ENCODE results near the gene CYP2A7. TPM values are rescaled to one million over a fixed set of nuclear protein-coding genes. Genes with fewer than 3 reads are reported as not detected.
"Not testable (repeated sequence)": the region's sequence is repeated elsewhere in the genome, so short reads cannot be mapped to it uniquely, and the experiment has no call there.

The CYP2A7 gene
- total RNA-seq, 4 donors from 2014 or later = not detected

GRCh38 chr19:40907968-40908735 is 26.1 kb upstream of the CYP2A7 start:
- H3K9me3 ChIP-seq = peaks cover 0 to 7% (median 0%) of the 10 kb centered on the region in 3 donors
- H3K4me3 ChIP-seq = no peak overlapping the region
- no peaks in the 10 kb centered on the region for H3K4me1 ChIP-seq
- 31 to 44% methylated on average over 4 to 5 of the region's 21 CpGs for WGBS, 2 donors (ENCODE audit: low coverage in 1 of 2)
- TF ChIP-seq POLR2AphosphoS5 (IDR thresholded peaks at IDR 0.05) (no peak), POLR2A (IDR thresholded peaks at IDR 0.05) (no peak), EP300 (IDR thresholded peaks at IDR 0.05) (no peak)
- TF ChIP-seq, protein P1, sequence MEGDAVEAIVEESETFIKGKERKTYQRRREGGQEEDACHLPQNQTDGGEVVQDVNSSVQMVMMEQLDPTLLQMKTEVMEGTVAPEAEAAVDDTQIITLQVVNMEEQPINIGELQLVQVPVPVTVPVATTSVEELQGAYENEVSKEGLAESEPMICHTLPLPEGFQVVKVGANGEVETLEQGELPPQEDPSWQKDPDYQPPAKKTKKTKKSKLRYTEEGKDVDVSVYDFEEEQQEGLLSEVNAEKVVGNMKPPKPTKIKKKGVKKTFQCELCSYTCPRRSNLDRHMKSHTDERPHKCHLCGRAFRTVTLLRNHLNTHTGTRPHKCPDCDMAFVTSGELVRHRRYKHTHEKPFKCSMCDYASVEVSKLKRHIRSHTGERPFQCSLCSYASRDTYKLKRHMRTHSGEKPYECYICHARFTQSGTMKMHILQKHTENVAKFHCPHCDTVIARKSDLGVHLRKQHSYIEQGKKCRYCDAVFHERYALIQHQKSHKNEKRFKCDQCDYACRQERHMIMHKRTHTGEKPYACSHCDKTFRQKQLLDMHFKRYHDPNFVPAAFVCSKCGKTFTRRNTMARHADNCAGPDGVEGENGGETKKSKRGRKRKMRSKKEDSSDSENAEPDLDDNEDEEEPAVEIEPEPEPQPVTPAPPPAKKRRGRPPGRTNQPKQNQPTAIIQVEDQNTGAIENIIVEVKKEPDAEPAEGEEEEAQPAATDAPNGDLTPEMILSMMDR (IDR thresholded peaks at IDR 0.05) = no peak
- ATAC-seq = no peak
- no peak overlapping the region for H3K27ac ChIP-seq
- H3K27me3 ChIP-seq = peaks cover 71% of the 10 kb centered on the region
- no peaks in the 10 kb centered on the region for H3K36me3 ChIP-seq

GRCh38 chr19:40906512-40906911 is 24.5 kb upstream of the CYP2A7 start:
- no peak overlapping the region for H3K4me3 ChIP-seq
- H3K27ac ChIP-seq = no peak overlapping the region
- TF ChIP-seq POLR2A (IDR thresholded peaks at IDR 0.05) (no peak), POLR2AphosphoS5 (IDR thresholded peaks at IDR 0.05) (no peak), EP300 (IDR thresholded peaks at IDR 0.05) (no peak)
- TF ChIP-seq, protein P1 (IDR thresholded peaks at IDR 0.05) = no peak
- ATAC-seq = no peak
- H3K4me1 ChIP-seq = no peaks in the 10 kb centered on the region
- H3K9me3 ChIP-seq = no peaks in the 10 kb centered on the region
- no peaks in the 10 kb centered on the region for H3K36me3 ChIP-seq
- H3K27me3 ChIP-seq = peaks cover 56% of the 10 kb centered on the region

DNA sequence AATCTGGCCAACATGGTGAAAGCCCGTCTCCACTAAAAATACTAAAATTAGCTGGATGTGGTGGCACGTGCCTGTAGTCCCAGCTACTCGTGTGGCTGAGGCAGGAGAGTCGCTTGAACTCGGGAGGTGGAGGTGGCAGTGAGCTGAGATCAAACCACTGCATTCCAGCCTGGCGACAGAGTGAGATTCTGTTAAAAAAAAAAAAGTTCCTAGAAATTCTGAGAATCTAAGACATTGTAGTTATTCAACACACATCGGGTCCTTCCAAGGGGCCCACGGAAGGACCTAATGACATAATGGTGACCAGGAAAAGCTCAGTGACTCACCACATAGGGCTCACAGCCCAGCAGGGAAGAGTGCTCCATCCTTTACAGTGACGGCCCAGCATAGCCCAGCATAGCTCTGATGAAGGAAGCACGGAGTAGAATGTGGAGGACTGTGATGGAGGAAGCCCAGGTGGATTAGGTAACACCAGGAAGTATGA is 22.7 kb upstream of the CYP2A7 start:
- not testable (repeated sequence) for H3K9me3 ChIP-seq, H3K4me3 ChIP-seq, ATAC-seq, H3K27ac ChIP-seq, H3K4me1 ChIP-seq, H3K36me3 ChIP-seq
- H3K27me3 ChIP-seq = peaks cover 42% of the 10 kb centered on the region
- WGBS, 2 donors (ENCODE audit: low coverage in 1 of 2) = 33 to 73% methylated on average over 3 to 5 of the region's 10 CpGs

DNA sequence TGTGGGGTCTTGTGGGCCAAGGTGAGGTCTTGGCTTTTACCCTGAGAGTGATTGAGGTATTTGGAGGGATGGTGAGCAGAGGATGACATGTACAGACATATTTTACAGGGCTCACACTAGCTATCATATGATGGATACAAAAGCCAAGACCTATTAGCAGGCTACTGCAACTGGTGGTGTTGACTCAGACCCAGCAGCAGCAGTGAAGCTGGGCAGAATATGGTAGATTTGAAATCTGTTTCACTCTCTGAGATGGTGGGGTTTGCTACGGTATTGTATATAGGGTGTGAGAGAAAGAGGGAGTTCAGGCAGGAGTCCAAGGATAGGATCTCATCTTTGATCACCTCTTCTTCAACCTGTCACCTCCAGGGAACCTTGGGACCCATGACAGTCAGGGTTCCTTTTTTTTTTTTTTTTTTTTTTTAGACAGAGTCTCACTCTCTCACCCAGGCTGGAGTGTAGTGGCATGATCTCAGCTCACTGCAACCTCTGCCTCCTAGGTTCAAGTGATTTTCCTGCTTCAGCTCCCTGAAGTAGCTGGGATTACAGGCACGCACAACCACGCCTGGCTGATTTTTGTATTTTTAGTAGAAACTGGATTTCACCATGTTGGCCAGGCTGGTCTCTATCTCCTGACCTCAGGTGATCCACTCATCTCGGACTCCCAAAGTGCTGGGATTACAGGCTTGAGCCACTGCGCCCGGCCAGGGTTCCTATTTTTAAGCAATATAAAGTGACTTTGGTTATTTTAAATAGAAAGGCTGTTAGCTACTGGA is 20.1 kb upstream of the CYP2A7 start:
- H3K27me3 ChIP-seq = peaks cover 19% of the 10 kb centered on the region
- ATAC-seq, H3K4me1 ChIP-seq, H3K9me3 ChIP-seq, H3K36me3 ChIP-seq, H3K4me3 ChIP-seq, H3K27ac ChIP-seq: not testable (repeated sequence)
- WGBS, 2 donors (ENCODE audit: low coverage in 1 of 2) = 33 to 78% methylated on average over 1 to 2 of the region's 6 CpGs

DNA sequence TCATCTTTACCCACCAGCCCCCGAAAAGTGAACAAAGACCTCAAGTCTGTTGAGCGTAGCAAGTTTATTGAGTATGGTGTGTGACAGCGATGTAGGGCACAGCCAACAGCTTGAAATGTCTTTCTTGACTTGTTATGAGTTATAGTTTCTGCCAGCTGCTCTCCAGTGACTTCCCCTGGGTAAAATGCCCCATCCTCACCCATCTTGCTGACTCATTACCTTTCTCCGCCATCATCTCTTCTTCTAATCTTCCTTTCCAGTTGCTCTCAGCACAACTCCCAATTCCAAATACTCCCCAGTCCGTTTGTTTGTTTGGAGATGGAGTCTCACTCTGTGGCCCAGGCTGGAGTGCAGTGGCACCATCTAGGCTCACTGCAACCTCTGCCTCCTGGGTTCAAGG is 18.5 kb upstream of the CYP2A7 start:
- not testable (repeated sequence) for H3K27ac ChIP-seq, H3K4me3 ChIP-seq, H3K9me3 ChIP-seq, H3K4me1 ChIP-seq, H3K36me3 ChIP-seq, ATAC-seq
- WGBS, 2 donors (ENCODE audit: low coverage in 1 of 2) = 81 to 95% methylated on average over 5 of the region's 5 CpGs
- peaks cover 19% of the 10 kb centered on the region for H3K27me3 ChIP-seq

DNA sequence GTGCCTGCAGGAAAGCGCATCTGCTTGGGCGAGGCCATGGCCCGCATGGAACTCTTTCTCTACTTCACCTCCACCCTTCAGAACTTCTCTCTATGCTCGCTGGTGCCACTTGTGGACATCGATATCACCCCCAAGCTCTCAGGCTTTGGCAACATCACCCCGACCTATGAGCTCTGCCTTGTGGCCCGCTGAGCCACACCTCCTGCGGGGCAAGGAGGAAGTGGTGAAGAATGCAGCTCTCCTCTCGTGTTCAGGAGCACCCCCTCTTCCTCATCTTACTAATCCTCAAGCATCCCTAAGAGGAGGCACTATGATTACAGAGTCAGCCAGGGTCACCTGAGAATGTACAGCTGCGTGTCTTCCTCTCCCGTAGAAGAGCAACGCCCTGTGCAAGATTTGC is 17.9 kb upstream of the CYP2A7 start:
- H3K4me3 ChIP-seq, H3K36me3 ChIP-seq, H3K27ac ChIP-seq, ATAC-seq, H3K9me3 ChIP-seq, H3K4me1 ChIP-seq: not testable (repeated sequence)
- H3K27me3 ChIP-seq = peaks cover 19% of the 10 kb centered on the region
- 74 to 85% methylated on average over 4 to 8 of the region's 12 CpGs for WGBS, 2 donors (ENCODE audit: low coverage in 1 of 2)

DNA sequence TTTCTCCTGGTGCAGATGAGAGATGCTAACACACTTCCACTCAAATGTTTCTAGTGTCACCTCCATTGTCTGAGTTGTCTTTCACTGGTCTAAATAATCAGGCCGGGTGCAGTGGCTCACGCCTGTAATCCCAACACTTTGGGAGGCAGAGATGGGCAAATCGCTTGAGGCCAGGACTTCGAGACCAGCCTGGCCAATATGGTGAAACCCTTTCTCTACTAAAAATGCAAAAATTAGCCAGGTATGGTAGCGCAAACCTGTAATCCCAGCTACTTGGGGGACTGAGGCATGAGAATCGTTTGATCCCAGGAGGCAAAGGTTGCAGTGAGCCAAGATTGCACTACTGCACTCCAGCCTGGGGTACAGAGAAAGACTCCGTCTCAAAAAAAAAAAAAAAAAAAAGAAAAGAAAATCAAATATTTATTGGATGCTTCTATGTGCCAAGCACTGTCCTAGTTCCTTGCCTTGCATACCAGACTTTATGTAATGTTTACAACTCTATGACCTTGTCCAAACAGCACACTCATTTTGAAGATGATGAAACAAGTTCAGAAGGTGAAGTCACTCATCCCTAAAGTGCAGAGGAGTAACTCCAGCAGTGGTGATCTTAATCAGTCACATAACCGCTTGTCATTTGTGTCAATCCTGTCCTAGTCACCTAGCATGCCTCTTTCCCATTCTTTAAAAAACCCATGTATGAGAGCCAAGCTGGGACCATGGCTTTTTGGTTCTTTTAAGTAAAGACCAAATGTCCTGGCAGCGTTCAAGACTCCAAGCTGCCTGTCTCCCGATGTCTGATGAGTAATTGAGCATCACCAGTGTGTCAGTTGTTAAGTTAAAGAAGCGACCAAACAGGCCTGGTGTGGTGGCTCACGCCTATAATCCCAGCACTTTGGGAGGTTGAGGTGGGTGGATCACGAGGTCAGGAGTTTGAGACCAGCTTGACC is 15.1 kb upstream of the CYP2A7 start:
- not testable (repeated sequence) for H3K27me3 ChIP-seq, H3K4me1 ChIP-seq, H3K27ac ChIP-seq, H3K9me3 ChIP-seq, H3K4me3 ChIP-seq, ATAC-seq, H3K36me3 ChIP-seq
- 84 to 85% methylated on average over 6 to 8 of the region's 13 CpGs for WGBS, 2 donors (ENCODE audit: low coverage in 1 of 2)

Data from gastroesophageal sphincter (tissue), 4 donors.